ENCODE measurements around the gene OR2L8.

GRCh38 chr1:247992986-247993385 is 44.3 kb downstream of the OR2L8 start:
- TF ChIP-seq EZH2 (optimal IDR thresholded peaks at IDR 0.05; ENCODE audit: low read depth, low read length) (no peak), CTCF (IDR thresholded peaks at IDR 0.05; ENCODE audit: low read length) (no peak)

Measured in MM.1S (cell line).